Skin of body (tissue), 2 donors: Measurements from ENCODE around the gene GRM4. TPM values are rescaled to one million over a fixed set of nuclear protein-coding genes. Genes with fewer than 3 reads are reported as not detected.

Source experiments
- DNase-seq: peaks from one replicate; lab custom pipeline; 2025; lab: John Stamatoyannopoulos, UW
- total RNA-seq: library from RNA; depleted of rRNA; stranded (reverse); fragments of >200 nt; gene quantifications from one replicate; pipeline ENCODE4 v1.2.3, GENCODE V29; 2014

The GRM4 gene
- total RNA-seq, 1 donor from 2014 or later = 0.69 TPM

GRCh38 chr6:34157851-34158250 is 12.0 kb upstream of the GRM4 start:
- no peak for DNase-seq

- DNase-seq = no peak
Measured at GRCh38 chr6:34157236-34157830, 11.4 kb upstream of the GRM4 start.

- DNase-seq = no peak
Measured at GRCh38 chr6:34155471-34156300, 9.8 kb upstream of the GRM4 start.

- DNase-seq = peak; percentile 38
Measured at GRCh38 chr6:34154668-34155447, 9.0 kb upstream of the GRM4 start.

GRCh38 chr6:34152806-34153520 is 7.1 kb upstream of the GRM4 start:
- no peak for DNase-seq

- no peak for DNase-seq
Measured at GRCh38 chr6:34152042-34152524, 6.2 kb upstream of the GRM4 start.

- no peak for DNase-seq
Measured at GRCh38 chr6:34151321-34152041, 5.6 kb upstream of the GRM4 start.

- no peak for DNase-seq
Measured at GRCh38 chr6:34150766-34151165, 4.9 kb upstream of the GRM4 start.

- DNase-seq = no peak
Measured at GRCh38 chr6:34149831-34150400, 4.0 kb upstream of the GRM4 start.

GRCh38 chr6:34149452-34149810 is 3.5 kb upstream of the GRM4 start:
- no peak for DNase-seq

- no peak for DNase-seq
Measured at GRCh38 chr6:34148631-34149451, 3.0 kb upstream of the GRM4 start.

- DNase-seq = no peak
Measured at GRCh38 chr6:34147906-34148630, 2.2 kb upstream of the GRM4 start.

- no peak for DNase-seq
Measured at GRCh38 chr6:34146801-34147592, 1.1 kb upstream of the GRM4 start.

GRCh38 chr6:34145161-34146020 is 496 bp downstream of the GRM4 start:
- DNase-seq = peak; percentile 10

- no peak for DNase-seq
Measured at GRCh38 chr6:34144581-34145160, 1.2 kb downstream of the GRM4 start.

GRCh38 chr6:34143884-34144580 is 1.9 kb downstream of the GRM4 start:
- DNase-seq = no peak
